ENCODE measurements around the gene CD81.

DNA sequence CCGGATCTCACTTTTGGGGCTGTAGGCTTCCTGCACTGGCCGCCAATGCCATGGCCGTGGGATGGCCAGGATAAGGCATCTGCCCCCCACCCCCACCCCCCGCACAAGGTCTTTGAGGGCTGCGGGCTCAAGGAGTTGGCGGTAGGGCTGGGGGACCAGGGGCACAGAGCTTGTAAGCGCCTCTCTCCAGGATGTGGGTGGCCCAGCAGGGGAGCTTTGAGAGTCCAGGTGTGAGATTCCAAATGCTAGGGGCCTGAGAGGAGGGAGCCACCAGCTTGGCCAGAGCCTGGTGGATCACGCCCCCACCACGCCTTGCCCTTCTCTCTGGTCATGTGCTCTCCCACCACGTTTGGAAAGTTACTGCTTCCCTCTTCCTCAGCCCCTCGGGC, 5.0 kb downstream of the CD81 start:
- TF ChIP-seq, protein P1, sequence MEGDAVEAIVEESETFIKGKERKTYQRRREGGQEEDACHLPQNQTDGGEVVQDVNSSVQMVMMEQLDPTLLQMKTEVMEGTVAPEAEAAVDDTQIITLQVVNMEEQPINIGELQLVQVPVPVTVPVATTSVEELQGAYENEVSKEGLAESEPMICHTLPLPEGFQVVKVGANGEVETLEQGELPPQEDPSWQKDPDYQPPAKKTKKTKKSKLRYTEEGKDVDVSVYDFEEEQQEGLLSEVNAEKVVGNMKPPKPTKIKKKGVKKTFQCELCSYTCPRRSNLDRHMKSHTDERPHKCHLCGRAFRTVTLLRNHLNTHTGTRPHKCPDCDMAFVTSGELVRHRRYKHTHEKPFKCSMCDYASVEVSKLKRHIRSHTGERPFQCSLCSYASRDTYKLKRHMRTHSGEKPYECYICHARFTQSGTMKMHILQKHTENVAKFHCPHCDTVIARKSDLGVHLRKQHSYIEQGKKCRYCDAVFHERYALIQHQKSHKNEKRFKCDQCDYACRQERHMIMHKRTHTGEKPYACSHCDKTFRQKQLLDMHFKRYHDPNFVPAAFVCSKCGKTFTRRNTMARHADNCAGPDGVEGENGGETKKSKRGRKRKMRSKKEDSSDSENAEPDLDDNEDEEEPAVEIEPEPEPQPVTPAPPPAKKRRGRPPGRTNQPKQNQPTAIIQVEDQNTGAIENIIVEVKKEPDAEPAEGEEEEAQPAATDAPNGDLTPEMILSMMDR (IDR thresholded peaks at IDR 0.05), result no peak
- no peak for TF ChIP-seq POLR2A (IDR thresholded peaks at IDR 0.05)

All from upper lobe of left lung (tissue), 4 donors.